IPS-18c (cell line): ENCODE data around the gene PDE6B.
A peak's percentile ranks its signal among the peaks of the same experiment; 100 is the strongest.
"Not testable (repeated sequence)": the region's sequence is repeated elsewhere in the genome, so short reads cannot be mapped to it uniquely, and the experiment has no call there.

ENCODE experiments used
- H3K4me3 ChIP-seq: 2 replicates; pipeline ENCODE4 v1.7.0; 2013; ENCODE audit warnings: low read depth, mild to moderate bottlenecking, low read length, moderate library complexity; ENCODE audit not compliant: insufficient read depth
- H3K9me3 ChIP-seq: one replicate; pipeline ENCODE4 v1.6.1; 2013; ENCODE audit warnings: mild to moderate bottlenecking, low read length, moderate library complexity; ENCODE audit not compliant: control insufficient read depth, insufficient read depth

Gene PDE6B

DNA sequence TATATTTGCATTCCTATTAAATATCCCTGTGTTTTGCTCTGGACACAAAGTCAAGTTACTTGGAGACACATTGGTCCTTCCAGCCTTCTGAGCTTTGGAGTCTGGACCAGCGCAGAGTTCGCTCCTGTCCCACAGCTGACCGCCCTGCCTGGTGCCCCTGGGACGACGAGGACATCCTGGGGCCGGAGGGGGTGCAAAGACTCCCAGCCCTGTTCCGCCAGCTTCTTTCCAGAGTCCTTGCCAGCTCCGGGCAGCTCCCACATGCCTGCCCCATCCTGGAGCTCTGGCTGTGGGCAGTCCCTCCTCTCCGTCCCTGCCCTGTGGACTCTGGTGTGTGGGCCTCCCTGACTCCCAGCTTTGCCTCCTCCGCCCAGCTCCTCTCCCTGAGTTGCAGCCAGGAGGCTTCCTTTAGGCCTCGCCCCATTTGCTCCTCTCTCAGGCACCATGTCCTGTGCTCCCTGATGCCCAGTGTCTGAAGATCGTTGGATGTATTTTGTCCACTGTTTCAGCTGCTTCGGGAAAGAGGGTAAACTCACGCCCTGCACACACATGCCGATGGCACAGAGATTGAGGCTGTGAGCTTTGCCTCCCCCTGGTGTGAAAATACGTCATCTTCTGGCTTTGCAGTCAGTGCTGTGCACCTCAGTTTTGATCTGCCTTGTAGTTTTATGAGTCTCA is 75.4 kb downstream of the PDE6B start:
- Histone ChIP-seq H3K9me3 (no peaks in the 10 kb centered on the region), H3K4me3 (no peak overlapping the region)

DNA sequence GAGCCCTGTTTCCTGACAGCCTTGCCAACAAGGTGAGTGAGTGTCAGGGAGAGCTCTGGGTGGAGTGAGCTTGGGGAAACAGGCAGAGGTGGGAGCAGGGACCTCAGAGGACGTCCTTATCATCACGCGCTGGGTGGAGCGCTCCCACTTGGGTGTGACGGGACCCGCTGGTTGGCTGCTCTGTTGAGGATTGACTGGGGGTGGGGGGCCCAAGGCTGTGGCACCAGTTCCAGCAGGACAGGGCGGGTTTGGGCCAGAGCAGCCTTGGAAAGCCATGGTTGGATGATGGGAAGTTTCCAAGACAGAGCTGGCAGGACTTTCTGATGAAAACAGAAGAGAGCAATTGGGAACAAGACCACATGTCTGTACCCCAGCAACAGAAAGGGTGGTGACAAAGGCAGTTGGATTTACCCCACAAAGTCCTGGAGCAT is 77.3 kb downstream of the PDE6B start:
- no peak overlapping the region for H3K4me3 ChIP-seq
- H3K9me3 ChIP-seq, result no peaks in the 10 kb centered on the region

DNA sequence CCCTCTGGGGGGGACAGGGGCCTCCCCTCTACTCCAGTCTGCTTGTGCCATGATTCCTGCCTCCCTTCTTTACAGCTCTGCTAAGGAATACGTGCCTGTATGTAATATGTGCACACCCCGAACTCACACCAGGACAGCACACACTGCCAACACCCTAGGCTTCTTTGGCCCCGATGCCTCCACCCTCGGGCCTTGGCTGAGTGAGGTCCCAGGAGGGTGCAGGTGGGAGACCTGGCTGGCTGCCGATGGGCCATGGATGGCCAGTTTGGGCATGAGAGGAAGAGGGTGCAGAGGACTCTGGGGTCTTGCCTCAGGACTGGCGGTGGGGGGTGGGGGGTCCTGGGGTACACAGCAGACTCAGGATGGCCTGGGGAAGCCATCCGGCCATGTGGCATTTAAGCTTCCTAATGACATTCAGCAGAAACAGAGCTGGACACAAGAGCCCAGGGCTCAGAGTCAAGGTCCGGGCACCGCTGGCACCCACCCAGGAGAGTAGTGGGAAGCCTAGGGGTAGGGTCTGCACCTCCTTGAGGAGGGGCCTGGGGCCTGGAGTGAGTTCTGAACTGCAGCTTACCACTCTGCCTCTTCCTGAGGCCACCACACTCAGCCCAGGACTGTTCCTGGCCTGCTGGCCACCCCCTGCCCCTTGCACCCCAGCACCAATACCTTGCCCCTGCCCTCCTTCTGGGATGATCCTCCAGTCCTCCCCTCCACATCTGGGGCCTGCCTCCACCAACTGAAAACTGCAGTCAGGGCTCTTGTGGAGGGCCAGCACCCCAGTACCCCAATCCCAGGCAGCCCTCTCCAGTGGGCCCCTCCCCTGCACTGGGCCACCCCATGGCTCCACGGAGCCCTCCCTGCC is 78.2 kb downstream of the PDE6B start:
- H3K9me3 ChIP-seq, result peaks cover under 1% of the 10 kb centered on the region
- no peak overlapping the region for H3K4me3 ChIP-seq

DNA sequence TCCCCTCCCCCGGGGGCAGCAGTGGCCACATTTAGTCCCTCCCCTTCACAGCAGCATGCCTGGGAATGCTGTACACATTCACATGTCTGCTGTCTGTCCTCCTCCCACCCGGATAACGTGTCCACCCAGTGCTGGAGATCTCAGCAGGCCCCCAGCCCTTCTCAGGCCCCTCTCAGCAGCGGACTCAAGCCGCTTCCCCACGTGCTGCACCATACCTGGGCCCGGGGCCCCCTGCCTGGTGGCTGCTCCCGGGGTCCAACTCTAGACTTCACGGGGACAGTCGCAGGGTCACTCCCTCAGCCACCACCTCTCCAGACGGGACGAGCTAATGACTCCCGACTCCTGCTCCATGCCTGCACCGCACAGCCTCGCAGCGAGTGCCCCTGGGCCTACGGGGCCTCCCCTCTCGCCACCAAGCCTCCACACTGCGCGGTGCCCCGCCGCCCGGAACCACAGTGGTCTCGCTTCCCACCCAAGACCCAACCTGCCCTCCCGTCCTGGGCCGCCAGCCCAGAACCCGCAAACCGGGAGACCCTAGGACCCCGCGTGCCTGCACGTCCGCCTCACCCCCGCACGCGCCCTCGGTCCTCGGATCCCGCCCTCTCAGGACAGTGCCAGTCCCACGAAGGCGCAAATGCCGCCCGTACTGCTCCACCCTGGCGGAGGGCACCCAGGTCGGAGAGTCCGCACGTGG is 79.0 kb downstream of the PDE6B start:
- no peak overlapping the region for H3K4me3 ChIP-seq
- peaks cover 2% of the 10 kb centered on the region for H3K9me3 ChIP-seq

DNA sequence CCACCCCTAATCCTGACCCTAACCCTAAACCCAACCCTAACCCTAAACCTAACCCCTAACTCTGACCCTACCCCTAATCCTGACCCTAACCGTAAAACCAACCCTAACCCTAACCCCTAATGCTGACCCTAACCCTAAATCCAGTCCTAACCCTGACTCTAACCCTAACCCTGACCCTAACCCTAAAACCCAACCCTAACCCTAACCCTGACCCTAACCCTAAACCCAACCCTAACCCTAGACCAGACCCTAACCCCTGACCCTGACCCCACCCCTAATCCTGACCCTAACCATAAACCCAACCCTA is 79.6 kb downstream of the PDE6B start:
- peak overlapping the region; percentile 25; the same call in 1 of the 2 replicates for H3K4me3 ChIP-seq

DNA sequence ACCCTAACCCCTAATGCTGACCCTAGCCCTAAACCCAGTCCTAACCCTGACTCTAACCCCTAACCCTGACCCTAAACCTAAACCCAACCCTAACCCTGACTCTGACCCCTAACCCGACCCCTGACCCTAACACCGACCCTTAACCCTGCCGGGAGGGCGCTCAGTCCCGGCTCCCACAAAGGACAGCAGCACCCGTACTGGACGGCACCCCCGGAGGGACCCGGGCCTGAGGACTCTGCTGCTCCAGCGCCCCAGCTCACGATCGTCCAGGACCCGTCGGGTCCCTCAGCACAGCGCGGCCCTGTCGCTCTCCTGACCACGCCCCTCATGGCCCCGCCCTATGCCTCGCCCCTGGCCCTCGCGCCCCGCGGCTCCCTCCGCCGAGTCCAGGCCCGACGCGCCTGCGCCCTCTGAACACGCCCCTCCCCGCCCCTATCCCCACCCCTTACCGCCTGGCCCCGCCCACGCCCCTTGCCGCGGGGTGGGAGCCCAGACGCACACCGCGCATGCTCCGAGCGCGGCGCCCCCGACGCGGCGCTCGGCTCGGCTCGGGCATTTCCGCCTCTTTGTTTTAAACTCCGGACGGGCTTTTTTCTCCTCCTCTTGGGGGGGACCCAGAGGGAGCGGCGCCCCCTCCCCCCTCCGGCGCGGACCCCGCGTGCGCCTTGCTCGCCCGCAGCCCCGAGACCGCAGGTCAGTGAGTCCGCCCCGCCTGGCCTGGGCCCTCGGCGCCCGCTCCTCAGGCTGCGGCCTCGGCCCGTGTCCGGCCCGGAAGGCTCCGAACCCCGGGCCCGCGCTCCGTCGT is 80.1 kb downstream of the PDE6B start, which contains the start of gene PCGF3:
PCGF3 (plus strand) TSS at position 555 of the 805 bp plus-strand sequence. CDS start 27,849 bp downstream, outside the sequence.
- H3K4me3 ChIP-seq, result peak within 1 kb of the TSS; percentile 91
- peaks cover 2% of the 10 kb centered on the region for H3K9me3 ChIP-seq

More for the DNA sequence above, 79.6 kb downstream of the PDE6B start:
- H3K9me3 ChIP-seq, result peaks cover 2% of the 10 kb centered on the region

DNA sequence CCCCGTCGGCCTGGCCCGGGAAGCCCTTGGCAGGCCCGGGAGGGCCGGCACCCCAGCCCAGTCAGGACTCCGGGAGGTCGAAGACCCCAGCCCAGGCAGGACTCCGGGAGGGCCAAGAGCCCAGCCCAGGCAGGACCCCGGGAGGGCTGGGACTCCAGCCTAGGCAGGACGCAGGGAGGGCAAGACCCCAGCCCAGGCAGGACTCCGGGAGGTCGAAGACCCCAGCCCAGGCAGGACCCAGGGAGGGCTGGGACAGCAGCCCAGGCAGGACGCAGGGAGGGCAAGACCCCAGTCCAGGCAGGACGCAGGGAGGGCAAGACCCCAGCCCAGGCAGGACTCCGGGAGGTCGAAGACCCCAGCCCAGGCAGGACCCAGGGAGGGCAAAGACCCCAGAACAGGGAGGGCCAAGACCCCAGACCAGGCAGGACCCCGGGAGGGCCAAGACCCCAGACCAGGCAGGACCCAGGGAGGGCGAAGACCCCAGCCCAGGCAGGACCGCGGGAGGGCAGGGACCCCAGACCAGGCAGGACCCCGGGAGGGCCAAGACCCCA is 80.8 kb downstream of the PDE6B start:
- peak overlapping the region; percentile 91 for H3K4me3 ChIP-seq
- not testable (repeated sequence) for H3K9me3 ChIP-seq

DNA sequence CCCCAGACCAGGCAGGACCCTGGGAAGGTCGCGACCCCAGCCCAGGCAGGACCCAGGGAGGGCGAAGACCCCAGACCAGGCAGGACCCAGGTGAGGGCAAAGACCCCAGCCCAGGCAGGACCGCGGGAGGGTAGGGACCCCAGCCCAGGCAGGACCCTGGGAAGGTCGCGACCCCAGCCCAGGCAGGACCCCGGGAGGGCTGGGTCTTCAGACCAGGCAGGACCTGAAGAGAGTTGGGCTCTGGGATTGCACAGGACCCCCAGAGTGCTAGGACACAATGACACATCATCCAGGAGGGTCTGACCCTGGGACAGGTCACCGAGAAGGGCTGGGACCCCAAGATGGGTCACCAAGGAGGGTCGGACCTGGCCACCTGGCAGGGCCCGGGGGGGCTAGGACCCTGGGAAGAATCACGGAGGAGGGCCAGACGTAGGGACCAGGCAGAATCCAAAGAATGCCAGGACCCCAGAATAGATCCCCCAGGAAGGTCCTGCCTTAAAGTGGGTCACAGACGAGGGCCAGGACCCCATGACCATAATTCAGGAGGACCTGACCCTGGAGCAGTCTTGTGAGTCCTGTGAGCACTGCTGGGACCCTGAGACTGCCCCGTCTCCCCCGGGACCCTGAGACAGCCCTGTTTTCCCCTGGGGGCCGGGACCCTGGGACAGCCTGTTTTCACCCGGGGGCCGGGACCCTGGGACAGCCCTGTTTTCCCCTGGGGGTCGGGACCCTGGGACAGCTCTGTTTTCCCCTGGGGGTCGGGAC is 81.6 kb downstream of the PDE6B start:
- peak overlapping the region; percentile 44 for H3K4me3 ChIP-seq
- H3K9me3 ChIP-seq, result peaks cover 2% of the 10 kb centered on the region

DNA sequence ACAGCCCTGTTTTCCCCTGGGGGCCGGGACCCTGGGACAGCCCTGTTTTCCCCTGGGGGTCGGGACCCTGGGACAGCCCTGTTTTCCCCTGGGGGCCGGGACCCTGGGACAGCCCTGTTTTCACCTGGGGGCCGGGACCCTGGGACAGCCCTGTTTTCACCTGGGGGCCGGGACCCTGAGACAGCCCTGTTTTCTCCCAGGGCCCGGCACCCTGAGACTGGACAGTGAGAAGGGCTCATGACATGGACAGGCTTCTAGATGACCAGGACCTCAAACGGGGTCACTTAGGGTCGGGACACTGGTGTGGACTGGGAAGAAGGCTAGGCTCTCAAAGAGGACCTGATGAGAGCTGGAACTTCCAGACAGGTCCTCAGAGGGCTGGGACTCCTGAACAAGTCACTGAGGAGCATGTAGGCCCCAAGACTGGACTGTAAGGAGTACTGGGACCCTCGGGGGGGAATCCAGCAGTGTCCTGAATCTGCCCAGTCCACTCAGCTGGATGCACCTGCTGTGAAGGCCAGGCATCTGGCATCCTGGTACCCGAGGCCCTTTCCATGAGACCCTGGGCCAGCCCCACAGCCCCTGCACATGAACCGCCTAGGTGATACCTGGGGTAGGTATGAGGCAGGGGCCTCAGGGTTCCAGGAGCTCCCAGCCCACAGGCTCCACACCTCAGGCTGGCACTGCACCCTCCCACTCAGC is 82.7 kb downstream of the PDE6B start:
- Histone ChIP-seq H3K4me3 (no peak overlapping the region), H3K9me3 (peaks cover 2% of the 10 kb centered on the region)

DNA sequence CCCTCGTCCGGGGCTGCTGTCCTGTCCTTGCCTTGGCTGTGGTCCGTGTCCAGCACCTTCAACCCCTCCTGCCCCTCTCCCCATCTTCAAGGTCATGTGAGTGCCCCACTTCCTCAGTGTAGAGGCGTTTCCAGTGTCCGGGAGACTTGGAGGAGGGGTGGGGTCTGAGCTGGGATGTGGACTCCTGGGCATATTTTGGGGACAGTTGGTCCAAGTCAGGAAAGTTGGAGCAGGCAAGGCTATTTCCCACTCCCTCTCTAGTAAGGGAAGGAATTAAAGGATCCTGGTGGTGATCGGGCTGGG is 83.2 kb downstream of the PDE6B start:
- Histone ChIP-seq H3K9me3 (peaks cover 2% of the 10 kb centered on the region), H3K4me3 (no peak overlapping the region)

DNA sequence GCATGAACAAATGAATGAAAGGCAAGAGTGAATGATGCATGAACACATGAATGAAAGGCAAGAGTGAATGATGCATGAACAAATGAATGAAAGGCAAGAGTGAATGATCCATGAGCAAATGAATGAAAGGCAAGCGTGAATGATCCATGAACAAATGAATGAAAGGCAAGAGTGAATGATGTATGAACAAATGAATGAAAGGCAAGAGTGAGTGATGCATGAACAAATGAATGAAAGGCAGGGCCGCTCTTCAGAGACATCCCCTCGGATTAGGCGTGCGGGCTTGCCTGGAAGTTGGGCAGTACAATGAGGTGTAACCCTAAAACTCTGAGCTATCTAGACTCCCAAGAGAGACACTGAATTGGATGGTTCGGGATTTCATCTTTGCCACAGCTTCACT is 84.0 kb downstream of the PDE6B start:
- no peak overlapping the region for H3K4me3 ChIP-seq

DNA sequence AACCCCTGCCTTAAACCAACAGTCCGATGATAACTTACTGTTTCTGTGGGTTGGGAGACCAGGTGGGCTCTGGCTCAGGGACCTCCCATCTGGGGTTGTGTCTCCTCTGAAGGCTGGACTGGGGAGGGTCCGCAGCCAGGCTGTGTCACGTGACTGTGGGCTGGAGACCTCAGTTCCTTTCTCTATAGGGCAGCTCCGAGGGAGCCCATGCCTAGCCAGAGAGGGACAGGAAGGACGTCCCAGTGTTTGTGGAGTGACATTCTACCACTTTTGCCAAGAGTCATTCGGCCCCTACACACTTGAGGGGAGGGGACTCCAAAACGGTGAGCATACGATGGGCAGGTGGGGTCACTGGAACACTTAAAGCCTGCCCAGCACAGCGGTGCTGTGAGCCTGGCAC is 84.7 kb downstream of the PDE6B start:
- Histone ChIP-seq H3K4me3 (no peak overlapping the region), H3K9me3 (peaks cover 2% of the 10 kb centered on the region)

More for the DNA sequence above, 84.0 kb downstream of the PDE6B start:
- peaks cover 2% of the 10 kb centered on the region for H3K9me3 ChIP-seq

DNA sequence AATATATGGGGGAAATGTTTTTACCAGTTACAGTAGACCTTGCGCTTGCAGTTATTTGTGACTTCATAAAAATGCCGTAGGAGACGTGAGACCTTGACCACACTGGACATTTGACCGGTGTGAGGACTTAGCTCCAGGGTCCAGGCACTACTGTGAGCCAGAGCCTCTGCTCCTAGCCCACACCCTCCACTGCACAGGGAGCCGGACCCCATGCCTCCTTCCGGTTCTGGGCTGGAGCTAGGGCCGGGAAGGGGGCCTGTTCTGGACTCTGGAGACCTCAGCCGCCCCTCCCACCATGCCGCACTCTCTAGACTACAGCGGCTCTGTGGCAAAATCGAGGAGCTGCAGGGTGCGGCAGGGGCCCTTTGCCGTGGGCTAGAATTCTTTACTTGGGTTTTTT is 85.5 kb downstream of the PDE6B start:
- Histone ChIP-seq H3K4me3 (no peak overlapping the region), H3K9me3 (peaks cover 2% of the 10 kb centered on the region)

DNA sequence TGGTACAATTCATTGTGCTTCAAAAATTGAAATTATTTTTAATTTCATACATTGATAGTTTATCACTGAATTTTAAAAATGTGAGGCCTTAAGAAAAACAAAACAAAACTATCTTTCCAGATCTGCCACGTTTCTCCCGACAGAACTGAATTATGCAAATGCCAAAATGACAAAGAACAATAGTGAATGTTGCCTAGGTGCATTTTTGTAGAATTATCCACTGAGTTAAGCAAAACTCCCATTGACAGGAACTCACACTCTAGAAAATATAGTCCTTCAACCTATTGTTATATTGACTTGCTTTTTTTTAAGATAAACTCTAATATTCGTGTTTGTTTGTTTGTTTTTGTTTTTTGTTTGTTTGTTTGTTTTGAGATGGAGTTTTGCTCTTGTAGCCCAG is 86.7 kb downstream of the PDE6B start:
- Histone ChIP-seq H3K4me3 (no peak overlapping the region), H3K9me3 (peaks cover 2% of the 10 kb centered on the region)

DNA sequence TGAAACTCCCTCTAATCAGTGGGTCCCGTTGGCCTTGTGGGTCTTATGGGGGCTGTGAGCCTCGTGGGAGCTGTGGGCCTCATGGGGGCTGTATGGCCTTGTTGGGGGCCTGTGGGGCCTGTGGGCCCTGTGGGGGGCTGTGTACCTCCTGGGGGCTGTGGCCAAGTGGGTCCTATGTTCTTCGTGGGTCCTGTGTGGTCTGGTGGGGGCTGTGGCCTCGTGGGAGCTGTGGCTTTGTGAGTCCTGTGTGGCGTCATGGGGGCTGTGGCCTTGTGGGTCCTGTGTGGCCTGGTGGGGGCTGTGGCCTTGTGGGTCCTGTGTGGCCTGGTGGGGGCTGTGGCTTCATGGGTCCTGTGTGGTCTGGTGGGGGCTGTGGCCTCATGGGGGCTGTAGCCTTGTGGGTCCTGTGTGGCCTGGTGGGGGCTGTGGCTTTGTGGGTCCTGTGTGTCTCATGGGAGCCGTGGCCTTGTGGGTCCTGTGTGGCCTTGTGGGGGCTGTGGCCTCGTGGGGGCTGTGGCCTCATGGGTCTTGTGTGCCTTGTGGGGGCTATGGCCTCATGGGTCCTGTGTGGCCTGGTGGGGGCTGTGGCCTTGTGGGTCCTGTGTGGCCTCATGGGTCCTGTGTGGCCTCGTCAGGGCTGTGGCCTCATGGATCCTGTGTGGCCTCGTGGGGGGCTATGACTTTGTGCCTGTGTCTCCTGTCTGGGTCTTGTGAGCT is 87.7 kb downstream of the PDE6B start:
- Histone ChIP-seq H3K9me3 (peaks cover 2% of the 10 kb centered on the region), H3K4me3 (no peak overlapping the region)
